IMR-90 (cell line): ENCODE data around the gene TACC3. TPM values are rescaled to one million over a fixed set of nuclear protein-coding genes. Genes with fewer than 3 reads are reported as not detected.

ENCODE experiments used
- ATAC-seq: fragments of 200-7000 bp; cut with Tn5 transposase; 2 replicates; pipeline ENCODE4 v1.9.1; 2020; ENCODE audit warnings: low read depth, mild to moderate bottlenecking, moderate library complexity
- BruUV-seq: library from RNA; stranded (reverse); fragments of 400-500 nt; replicated peaks from 2 replicates; lab custom pipeline; 2021; lab: Mats Ljungman, UMichigan
- CTCF ChIA-PET: fragments of 300-600 bp; formaldehyde crosslinking; extraction: SDS; loops from one replicate; lab custom pipeline; 2021; ENCODE audit warnings: antibody characterized with exemption; lab: Yijun Ruan, JAX
- POLR2A ChIA-PET: fragments of 300-600 bp; sonication (Branson Sonifier 250); formaldehyde crosslinking; loops from one replicate; lab custom pipeline; 2022; ENCODE audit warnings: antibody characterized with exemption; ENCODE audit not compliant: unreplicated experiment; lab: Charles Lee
- DNase-seq: peaks from one replicate; pipeline ENCODE4 v3.0.0; 2013
- H2AFZ ChIP-seq: replicated peaks from 2 replicates; pipeline ENCODE3; 2013; ENCODE audit warnings: low read length, mild to moderate bottlenecking; ENCODE audit not compliant: poor library complexity
- H2AK5ac ChIP-seq: 2 replicates; pipeline ENCODE4 v1.6.1; 2013; ENCODE audit warnings: low read depth, low read length, inconsistent platforms
- H2AK9ac ChIP-seq: replicated peaks from 2 replicates; pipeline ENCODE3; 2013; ENCODE audit warnings: mild to moderate bottlenecking, low read depth, low read length, moderate library complexity; ENCODE audit not compliant: poor library complexity
- H2BK120ac ChIP-seq: 2 replicates; pipeline ENCODE4 v1.6.1; 2013; ENCODE audit warnings: low read depth, low read length, inconsistent platforms
- H2BK15ac ChIP-seq: 3 replicates; pipeline ENCODE4 v1.6.1; 2013; ENCODE audit warnings: low read depth, low read length, inconsistent platforms
- H2BK20ac ChIP-seq: 2 replicates; pipeline ENCODE4 v1.6.1; 2013; ENCODE audit warnings: low read depth, mild to moderate bottlenecking, inconsistent platforms, low read length, moderate library complexity
- H2BK5ac ChIP-seq: 2 replicates; pipeline ENCODE4 v1.6.1; 2013; ENCODE audit warnings: mild to moderate bottlenecking, low read depth, low read length, inconsistent platforms; ENCODE audit not compliant: poor library complexity, severe bottlenecking
- H3K14ac ChIP-seq: replicated peaks from 2 replicates; pipeline ENCODE4 v1.6.1; 2013; ENCODE audit warnings: low read depth, low read length, inconsistent platforms
- H3K18ac ChIP-seq: 2 replicates; pipeline ENCODE4 v1.6.1; 2013; ENCODE audit warnings: low read depth, low read length, control low read depth
- H3K23ac ChIP-seq: 2 replicates; pipeline ENCODE4 v1.6.1; 2013; ENCODE audit warnings: low read depth, low read length, inconsistent platforms
- H3K27ac ChIP-seq: 2 replicates; pipeline ENCODE4 v1.5.1; 2013; ENCODE audit warnings: mild to moderate bottlenecking, control low read depth, low read length; ENCODE audit not compliant: insufficient read depth
- H3K27me3 ChIP-seq: 2 replicates; pipeline ENCODE4 v1.6.1; 2013; ENCODE audit warnings: low read length; ENCODE audit not compliant: control insufficient read depth, insufficient read depth
- H3K36me3 ChIP-seq: 2 replicates; pipeline ENCODE4 v1.6.1; 2013; ENCODE audit warnings: low read length, mixed read lengths; ENCODE audit not compliant: control insufficient read depth, insufficient read depth
- H3K4ac ChIP-seq: 2 replicates; pipeline ENCODE4 v1.6.1; 2013; ENCODE audit warnings: low read depth, low read length, inconsistent platforms
- H3K4me1 ChIP-seq: 2 replicates; pipeline ENCODE4 v1.6.1; 2013; ENCODE audit warnings: low read length, mixed read lengths; ENCODE audit not compliant: control insufficient read depth, insufficient read depth
- H3K4me2 ChIP-seq: 2 replicates; pipeline ENCODE4 v1.6.1; 2013; ENCODE audit warnings: low read depth, mild to moderate bottlenecking, control low read depth, low read length, moderate library complexity
- H3K4me3 ChIP-seq: 2 replicates; pipeline ENCODE4 v1.5.1; 2013; ENCODE audit warnings: low read depth, mild to moderate bottlenecking, control low read depth, low read length, moderate library complexity; ENCODE audit not compliant: insufficient read depth
- H3K56ac ChIP-seq: 2 replicates; pipeline ENCODE4 v1.6.1; 2013; ENCODE audit warnings: low read length, inconsistent platforms; ENCODE audit not compliant: insufficient read depth; ENCODE audit errors: extremely low read depth
- H3K79me1 ChIP-seq, 2 experiments: 2 replicates each; pipeline ENCODE4 v1.6.1; 2013; ENCODE audit warnings: low read length in 2 of 2, inconsistent platforms in 1 of 2, low read depth in 1 of 2
- H3K9ac ChIP-seq: 2 replicates; pipeline ENCODE4 v1.6.1; 2013; ENCODE audit warnings: low read depth, low read length, control low read depth
- H3K9me1 ChIP-seq: 2 replicates; pipeline ENCODE4 v1.6.1; 2013; ENCODE audit warnings: low read length, inconsistent platforms; ENCODE audit not compliant: insufficient read depth
- H3K9me3 ChIP-seq: 2 replicates; pipeline ENCODE4 v1.6.1; 2013; ENCODE audit warnings: low read length; ENCODE audit not compliant: control insufficient read depth, insufficient read depth
- H4K20me1 ChIP-seq: 2 replicates; pipeline ENCODE4 v1.6.1; 2013; ENCODE audit warnings: low read length, inconsistent platforms; ENCODE audit not compliant: insufficient read depth
- H4K5ac ChIP-seq: 2 replicates; pipeline ENCODE4 v1.6.1; 2013; ENCODE audit warnings: mild to moderate bottlenecking, low read depth, low read length, control low read depth
- H4K8ac ChIP-seq, 2 experiments: 2 replicates each; pipeline ENCODE4 v1.6.1; 2013; ENCODE audit warnings: low read depth in 2 of 2, low read length in 2 of 2, control low read depth in 1 of 2, inconsistent platforms in 1 of 2
- H4K91ac ChIP-seq: 2 replicates; pipeline ENCODE4 v1.6.1; 2013; ENCODE audit warnings: low read depth, low read length, inconsistent platforms; ENCODE audit not compliant: insufficient read depth
- BHLHE40 ChIP-seq: fragments of 150-350 bp; IDR thresholded peaks from 2 replicates; pipeline ENCODE4 v1.6.1; 2016; ENCODE audit warnings: mild to moderate bottlenecking, low read depth, low read length
- CEBPB ChIP-seq: IDR thresholded peaks from 2 replicates; pipeline ENCODE4 v1.6.1; 2012; ENCODE audit warnings: low read depth, low read length, improper control_type of control experiment
- CHD1 ChIP-seq: IDR thresholded peaks from 2 replicates; pipeline ENCODE4 v1.6.1; 2012; ENCODE audit warnings: low read depth, low read length, improper control_type of control experiment
- CTCF ChIP-seq: conservative IDR thresholded peaks from 2 replicates; pipeline ENCODE4 v1.5.1; 2012; ENCODE audit warnings: mild to moderate bottlenecking, low read depth, low read length, improper control_type of control experiment
- ELK1 ChIP-seq: fragments of 150-350 bp; IDR thresholded peaks from 2 replicates; pipeline ENCODE4 v1.6.1; 2016; ENCODE audit warnings: low read depth, mild to moderate bottlenecking, low read length, moderate library complexity, borderline replicate concordance
- FOS ChIP-seq: fragments of 150-350 bp; IDR thresholded peaks from 2 replicates; pipeline ENCODE4 v1.6.1; 2016; ENCODE audit warnings: low read depth, low read length
- MAFK ChIP-seq: IDR thresholded peaks from 2 replicates; pipeline ENCODE4 v1.6.1; 2012; ENCODE audit warnings: low read depth, low read length, improper control_type of control experiment
- MAZ ChIP-seq: IDR thresholded peaks from 2 replicates; pipeline ENCODE4 v1.6.1; 2012; ENCODE audit warnings: low read depth, mild to moderate bottlenecking, low read length, improper control_type of control experiment, moderate library complexity, borderline replicate concordance
- MXI1 ChIP-seq: IDR thresholded peaks from 2 replicates; pipeline ENCODE4 v1.6.1; 2012; ENCODE audit warnings: low read depth, mild to moderate bottlenecking, low read length, moderate library complexity, borderline replicate concordance
- NFE2L2 ChIP-seq: fragments of 150-350 bp; IDR thresholded peaks from 2 replicates; pipeline ENCODE4 v1.6.1; 2016; ENCODE audit warnings: low read depth, mild to moderate bottlenecking, low read length
- POLR2A ChIP-seq: IDR thresholded peaks from 2 replicates; pipeline ENCODE4 v1.6.1; 2012; ENCODE audit warnings: mild to moderate bottlenecking, low read depth, low read length
- RAD21 ChIP-seq: IDR thresholded peaks from 2 replicates; pipeline ENCODE4 v1.6.1; 2012; ENCODE audit warnings: low read length, improper control_type of control experiment
- RCOR1 ChIP-seq: IDR thresholded peaks from 2 replicates; pipeline ENCODE4 v1.6.1; 2012; ENCODE audit warnings: mild to moderate bottlenecking, low read length, improper control_type of control experiment; ENCODE audit not compliant: insufficient replicate concordance
- RFX5 ChIP-seq: IDR thresholded peaks from 2 replicates; pipeline ENCODE4 v1.8.0; 2012; ENCODE audit warnings: low read depth, mild to moderate bottlenecking, low read length, moderate library complexity
- SMC3 ChIP-seq: fragments of 150-350 bp; IDR thresholded peaks from 2 replicates; pipeline ENCODE4 v1.6.1; 2016; ENCODE audit warnings: low read depth, mild to moderate bottlenecking, antibody characterized with exemption, low read length, moderate library complexity
- USF2 ChIP-seq: fragments of 150-350 bp; IDR thresholded peaks from 2 replicates; pipeline ENCODE4 v1.6.1; 2017; ENCODE audit warnings: mild to moderate bottlenecking, antibody characterized with exemption, low read length, low read depth
- WGBS, 2 experiments: methylation state at CpG; one replicate each; pipeline versions ENCODE4 v1.1.5 to v1.1.7; 2013; ENCODE audit warnings: missing lambda C conversion rate in 2 of 2; ENCODE audit not compliant: insufficient read length in 1 of 2; ENCODE audit errors: extremely low coverage in 2 of 2; 5-methylcytosine and 5-hydroxymethylcytosine counted together
- dilution Hi-C: fragments of 300-500 bp; cut with HindIII; formaldehyde crosslinking; loops from one replicate; pipeline ENCODE4 v1.14.3; 2018; ENCODE audit warnings: low sequenced_read_pairs; ENCODE audit not compliant: unreplicated experiment
- in situ Hi-C: fragments of 300-500 bp; cut with MboI; formaldehyde crosslinking; loops from 3 replicates; pipeline ENCODE4 v1.14.3; 2019; ENCODE audit warnings: low sequenced_read_pairs, inconsistent platforms, mixed read lengths
- intact Hi-C: fragments of 100-400 bp; cut with micrococcal nuclease; formaldehyde crosslinking; loops from 2 replicates; pipeline ENCODE4 v1.10.0; 2022
- polyA plus RNA-seq, 3 experiments: library from polyadenylated mRNA; depleted of rRNA; stranded (reverse); fragments of >200 nt; gene quantifications; 2 replicates each; pipeline ENCODE4 v1.2.3, GENCODE V29; 2012; ENCODE audit warnings: low replicate concordance in 1 of 3
- total RNA-seq: library from RNA; depleted of rRNA; stranded (reverse); fragments of >200 nt; gene quantifications from 2 replicates; pipeline ENCODE4 v1.2.3, GENCODE V29; 2012

Gene TACC3
- total and polyA plus RNA-seq, 2 of the 4 experiments (the other 2 are of a cell fraction), result 15.1 to 49.7 TPM

- Histone ChIP-seq H3K79me1 (peaks cover 21 to 32% of the 10 kb centered on the region in 2 experiments), H4K8ac (no peak overlapping the region), H4K91ac (no peak overlapping the region), H2AFZ (no peak overlapping the region), H2AK5ac (no peak overlapping the region), H3K9me3 (peaks cover 11% of the 10 kb centered on the region), H3K36me3 (peaks cover 50% of the 10 kb centered on the region), H2BK15ac (no peak overlapping the region), H3K9ac (no peak overlapping the region), H3K4me2 (no peak overlapping the region), H2BK5ac (no peak overlapping the region), H3K4me3 (no peak overlapping the region), H3K9me1 (no peaks in the 10 kb centered on the region), H2BK120ac (no peak overlapping the region), H3K14ac (no peak overlapping the region), H3K4me1 (no peaks in the 10 kb centered on the region), H3K56ac (no peak overlapping the region), H3K4ac (no peak overlapping the region), H4K20me1 (peaks cover 3% of the 10 kb centered on the region; the same call in 1 of the 2 replicates), H2AK9ac (no peak overlapping the region), H3K27me3 (no peaks in the 10 kb centered on the region), H4K5ac (no peak overlapping the region), H2BK20ac (no peak overlapping the region), H3K23ac (no peak overlapping the region), H3K18ac (no peak overlapping the region), H3K27ac (no peak overlapping the region)
- TF ChIP-seq MAZ (no peak), NFE2L2 (no peak), RAD21 (no peak), BHLHE40 (no peak), MAFK (no peak), CEBPB (no peak), USF2 (no peak), SMC3 (no peak), POLR2A (no peak), RFX5 (no peak), CHD1 (no peak), ELK1 (no peak), FOS (no peak), RCOR1 (no peak), MXI1 (no peak), CTCF (no peak)
- ChIA-PET POLR2A (interaction anchor here (0.6 kb wide), 1 partner anchor 26 kb away, joined by 3 read pairs; the partner anchor contains the start of gene SLBP), CTCF (no interaction called here)
- intact Hi-C loops (no loop called here), dilution Hi-C loops (no loop called here), in situ Hi-C loops (no loop called here)
- BruUV-seq, result no TSS peak
- ATAC-seq (no peak), DNase-seq (no peak)
- 97% methylated on average over 5 of the region's 15 CpGs; no CpG with 5 or more reads in 1 of the 2 experiments for WGBS, 2 experiments
Measured at GRCh38 chr4:1737666-1738065, 16.3 kb downstream of the TACC3 start.
